A673 (cell line): ENCODE results near the gene PBX4.

Source experiments
- CTCF ChIP-seq: fragments of 300-800, 200-600 bp; sonication (generic); conservative IDR thresholded peaks from 2 replicates; pipeline ENCODE4 v1.5.1; 2017; ENCODE audit warnings: low read depth, mild to moderate bottlenecking, antibody characterized with exemption, low read length, moderate library complexity, mixed read lengths
- EZH2 ChIP-seq: fragments of 200-600 bp; sonication (generic); IDR thresholded peaks from 2 replicates; pipeline ENCODE4 v1.6.1; 2017; ENCODE audit warnings: borderline replicate concordance, low read depth, mild to moderate bottlenecking, mixed read lengths, antibody characterized with exemption, low read length; ENCODE audit not compliant: poor library complexity, severe bottlenecking

GRCh38 chr19:19657397-19657783 lies 38.9 kb upstream of the PBX4 start:
- TF ChIP-seq EZH2 (no peak), CTCF (no peak)
